PFSK-1 (cell line): ENCODE results near the gene AQP1.

Experiments used
- FOXP2 ChIP-seq: optimal IDR thresholded peaks from 2 replicates; pipeline ENCODE3; 2011; ENCODE audit warnings: borderline replicate concordance, control low read depth, inconsistent platforms; ENCODE audit not compliant: insufficient read depth; ENCODE audit errors: extremely low read length, extremely low read depth
- POLR2AphosphoS5 ChIP-seq: IDR thresholded peaks from 2 replicates; pipeline ENCODE4 v1.6.1; 2012; ENCODE audit warnings: low read depth, mild to moderate bottlenecking, control low read depth, low read length, moderate library complexity
- REST ChIP-seq, 2 experiments: IDR thresholded peaks; 2 replicates each; pipeline versions ENCODE4 v1.6.1 to v1.8.0; 2011 to 2012; ENCODE audit warnings: low read depth in 2 of 2, low read length in 2 of 2, control low read depth in 1 of 2, inconsistent platforms in 1 of 2, mild to moderate bottlenecking in 1 of 2, moderate library complexity in 1 of 2; ENCODE audit not compliant: insufficient read depth in 1 of 2
- SIN3A ChIP-seq: IDR thresholded peaks from 2 replicates; pipeline ENCODE4 v1.6.1; 2012; ENCODE audit warnings: mild to moderate bottlenecking, low read length, moderate library complexity, borderline replicate concordance; ENCODE audit not compliant: insufficient read depth
- TAF1 ChIP-seq: IDR thresholded peaks from 2 replicates; pipeline ENCODE4 v1.6.1; 2012; ENCODE audit warnings: low read length, control low read depth, borderline replicate concordance; ENCODE audit not compliant: insufficient read depth

Gene AQP1

GRCh38 chr7:30974605-30975255 is 63.1 kb downstream of the AQP1 start:
- TF ChIP-seq SIN3A (no peak), FOXP2 (no peak), TAF1 (no peak), POLR2AphosphoS5 (no peak), REST (IDR thresholded peaks at IDR 0.05; ENCODE audit: insufficient read depth in 1 of 2, low read depth in 2 of 2, low read length in 2 of 2) (no peak)
